Breast epithelium (tissue), 3 donors: ENCODE data around the gene VEPH1.

ENCODE experiments used
- CTCF ChIP-seq, 3 donors: fragments of 450-650 bp; IDR thresholded peaks; one replicate each; pipeline ENCODE4 v1.5.1; 2016 to 2017; ENCODE audit warnings: antibody characterized with exemption in 3 of 3, mild to moderate bottlenecking in 3 of 3, moderate library complexity in 3 of 3
- POLR2AphosphoS5 ChIP-seq, 3 donors: sonication (generic); formaldehyde crosslinking; IDR thresholded peaks; one replicate each; pipeline ENCODE4 v1.6.1; 2017; ENCODE audit warnings: antibody characterized with exemption in 3 of 3

GRCh38 chr3:157445857-157446256 lies 57.4 kb downstream of the VEPH1 start:
- TF ChIP-seq CTCF (IDR thresholded peaks at IDR 0.05) (no peak), POLR2AphosphoS5 (IDR thresholded peaks at IDR 0.05) (no peak)
